GM23248 (cell line): ENCODE results near the gene GAPT.

Source experiments
- EZH2 ChIP-seq: fragments of 200-600 bp; sonication (generic); IDR thresholded peaks from 2 replicates; pipeline ENCODE4 v1.6.1; 2018; ENCODE audit warnings: antibody characterized with exemption, mild to moderate bottlenecking; ENCODE audit not compliant: insufficient read depth, poor library complexity, severe bottlenecking
- EZH2phosphoT487 ChIP-seq: fragments of 200-600 bp; sonication (generic); IDR thresholded peaks from 2 replicates; pipeline ENCODE4 v1.6.1; 2018; ENCODE audit warnings: antibody characterized with exemption, moderate library complexity, mild to moderate bottlenecking, low read depth; ENCODE audit not compliant: insufficient read depth

DNA sequence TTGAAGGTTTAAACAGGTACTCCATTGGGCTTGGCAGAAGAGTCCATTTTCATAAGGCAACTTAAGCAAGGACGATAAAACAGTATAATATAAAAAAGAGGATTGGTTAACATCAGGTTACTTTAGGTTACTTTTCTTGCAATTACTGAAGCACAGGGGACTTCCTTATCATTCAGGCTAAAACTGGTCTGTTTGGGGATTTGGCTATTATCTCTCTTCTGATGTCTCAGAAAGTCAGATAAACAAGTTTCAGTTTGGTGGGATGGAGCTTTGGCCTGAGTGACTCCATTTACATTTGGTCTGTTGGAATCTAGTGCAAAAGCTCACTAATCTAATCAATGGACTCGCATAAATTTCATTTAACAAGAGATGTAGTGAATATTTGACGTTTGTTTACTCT lies 8.0 kb downstream of the GAPT start:
- TF ChIP-seq EZH2 (no peak), EZH2phosphoT487 (no peak)
